Measurements from ENCODE around the gene KCTD12. TPM values are rescaled to one million over a fixed set of nuclear protein-coding genes. Genes with fewer than 3 reads are reported as not detected.

KCTD12 gene
- total and polyA plus RNA-seq, 2 donors (not counting 3 experiments of a cell fraction or from before 2014, with no cell fraction given), result 95.9 to 116 TPM

DNA sequence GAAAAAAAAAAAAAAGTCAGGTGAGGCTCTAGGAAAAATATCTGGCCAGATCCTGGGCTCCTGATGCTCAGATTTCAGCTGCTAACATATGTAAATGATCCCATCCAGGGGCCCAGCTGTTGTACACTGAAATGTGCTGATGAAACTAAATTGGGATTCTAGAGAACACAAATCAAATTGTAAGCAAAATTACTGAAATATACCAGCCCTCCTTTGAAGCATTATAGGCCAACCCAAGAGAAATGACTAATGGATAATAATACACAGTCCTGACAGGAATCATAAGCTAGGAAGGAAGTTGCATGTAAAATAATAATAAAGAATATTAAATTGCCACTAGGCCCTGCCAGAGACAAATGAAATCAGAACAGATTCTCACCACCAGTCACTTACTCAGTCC lies 17.8 kb downstream of the KCTD12 start:
- H3K4me1 ChIP-seq (ENCODE audit: control insufficient read depth, extremely low read depth, insufficient read depth, low read length), result peaks cover 49% of the 10 kb centered on the region
- DNase-seq (ENCODE audit: low read depth, low spot score), result peak; percentile 69
- no peak overlapping the region for H3K27ac ChIP-seq (ENCODE audit: insufficient read depth, low read depth, low read length)
- POLR2A ChIA-PET, result interaction anchor here (0.5 kb wide), 1 partner anchor 18 kb away, joined by 3 read pairs; no protein-coding TSS in a partner anchor
- BruUV-seq (replicated peaks), result no TSS peak
- no peaks in the 10 kb centered on the region for H3K27me3 ChIP-seq (ENCODE audit: control insufficient read depth in 2 of 2, insufficient read depth in 2 of 2, low read length in 2 of 2)
- no peaks in the 10 kb centered on the region for H4K20me1 ChIP-seq (replicated peaks; ENCODE audit: control insufficient read depth, extremely low read depth, insufficient read depth, low read length)
- H3K4me2 ChIP-seq (ENCODE audit: insufficient read depth, low read length), result peak overlapping the region; percentile 4
- H3K9me1 ChIP-seq (replicated peaks; ENCODE audit: control insufficient read depth, extremely low read depth, insufficient read depth, low read length), result no peaks in the 10 kb centered on the region
- H3K9ac ChIP-seq (replicated peaks; ENCODE audit: extremely low read depth, insufficient read depth, low read length), result no peak overlapping the region
- H3K79me2 ChIP-seq (ENCODE audit: control insufficient read depth, insufficient read depth, low read length), result no peaks in the 10 kb centered on the region
- H3K9me3 ChIP-seq (replicated peaks; ENCODE audit: control insufficient read depth, insufficient read depth, low read length), result no peaks in the 10 kb centered on the region
- CTCF ChIA-PET, result interaction anchor here (0.6 to 2.0 kb wide), 7 partner anchors 11 to 201 kb away, joined by 3 to 15 read pairs (median 4); partner anchors contain the start of gene KCTD12
- no peaks in the 10 kb centered on the region for H3K36me3 ChIP-seq (ENCODE audit: control insufficient read depth in 2 of 2, extremely low read depth in 1 of 2, insufficient read depth in 2 of 2, low read length in 2 of 2)
- TF ChIP-seq FOS (IDR thresholded peaks at IDR 0.05; ENCODE audit: borderline replicate concordance, insufficient read depth, low read length), result peak; percentile 14
- no peak for TF ChIP-seq POLR2A (IDR thresholded peaks at IDR 0.05; ENCODE audit: low read depth, low read length)
- no peak overlapping the region for H3K4me3 ChIP-seq (replicated peaks in 1 of 3; ENCODE audit: insufficient read depth in 1 of 3, low read depth in 1 of 3, low read length in 3 of 3)
- dilution Hi-C loops (cut with MboI; ENCODE audit: extremely low pct_ligation_motif_present, low sequenced_read_pairs), result no loop called here
- peak overlapping the region; percentile 36 for H2AFZ ChIP-seq (ENCODE audit: low read depth, low read length)
- FAIRE-seq, result no peak
- intact Hi-C loops (cut with micrococcal nuclease), result loop anchor here (1.0 kb wide), 1 partner anchor 11 kb away; no protein-coding TSS in a partner anchor

DNA sequence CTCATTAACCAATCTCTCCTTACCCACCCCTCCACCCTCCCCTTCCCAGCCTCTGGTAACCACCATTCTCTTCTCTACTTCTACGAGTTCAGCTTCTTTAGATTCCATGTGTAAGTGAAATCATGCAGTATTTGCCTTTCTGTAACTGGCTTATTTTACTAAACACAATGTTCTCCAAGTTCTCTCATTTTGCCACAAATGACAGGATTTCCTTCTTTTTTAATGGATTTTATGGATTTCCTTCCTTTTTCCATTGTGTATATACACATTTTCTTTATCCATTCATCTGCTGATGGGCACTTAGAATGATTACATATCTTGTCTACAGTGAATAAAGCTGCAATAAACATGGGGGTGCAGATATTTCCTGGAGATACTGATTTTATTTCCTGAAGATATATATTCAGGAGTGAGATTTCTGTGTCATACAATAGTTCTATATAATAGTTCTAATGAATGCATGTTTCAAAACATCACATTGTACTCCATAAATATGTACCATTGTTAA lies 20.2 kb downstream of the KCTD12 start:
- H3K9me1 ChIP-seq (replicated peaks; ENCODE audit: control insufficient read depth, extremely low read depth, insufficient read depth, low read length), result no peaks in the 10 kb centered on the region
- peak overlapping the region; percentile 12 for H3K27ac ChIP-seq (ENCODE audit: insufficient read depth, low read depth, low read length)
- dilution Hi-C loops (cut with MboI; ENCODE audit: extremely low pct_ligation_motif_present, low sequenced_read_pairs), result no loop called here
- no peak overlapping the region for H3K9ac ChIP-seq (replicated peaks; ENCODE audit: extremely low read depth, insufficient read depth, low read length)
- peaks cover 43% of the 10 kb centered on the region for H3K4me1 ChIP-seq (ENCODE audit: control insufficient read depth, extremely low read depth, insufficient read depth, low read length)
- no peaks in the 10 kb centered on the region for H4K20me1 ChIP-seq (replicated peaks; ENCODE audit: control insufficient read depth, extremely low read depth, insufficient read depth, low read length)
- no peaks in the 10 kb centered on the region for H3K79me2 ChIP-seq (ENCODE audit: control insufficient read depth, insufficient read depth, low read length)
- POLR2A ChIA-PET, result interaction anchor here (1.5 kb wide), 1 partner anchor 20 kb away, joined by 5 read pairs; the partner anchor contains the start of gene KCTD12
- CTCF ChIA-PET, result interaction anchor here (1.2 to 1.5 kb wide), 3 partner anchors 13 to 42 kb away, joined by 3 to 5 read pairs (median 3); no protein-coding TSS in a partner anchor
- DNase-seq (ENCODE audit: low read depth, low spot score), result peak; percentile 78
- no peaks in the 10 kb centered on the region for H3K27me3 ChIP-seq (ENCODE audit: control insufficient read depth in 2 of 2, insufficient read depth in 2 of 2, low read length in 2 of 2)
- no peaks in the 10 kb centered on the region for H3K9me3 ChIP-seq (replicated peaks; ENCODE audit: control insufficient read depth, insufficient read depth, low read length)
- H2AFZ ChIP-seq (ENCODE audit: low read depth, low read length), result peak overlapping the region; percentile 54
- no TSS peak for BruUV-seq (replicated peaks)
- H3K4me2 ChIP-seq (ENCODE audit: insufficient read depth, low read length), result peak overlapping the region; percentile 58
- intact Hi-C loops (cut with micrococcal nuclease), result no loop called here
- no peaks in the 10 kb centered on the region for H3K36me3 ChIP-seq (ENCODE audit: control insufficient read depth in 2 of 2, extremely low read depth in 1 of 2, insufficient read depth in 2 of 2, low read length in 2 of 2)
- no peak for TF ChIP-seq EZH2 (IDR thresholded peaks at IDR 0.05; ENCODE audit: borderline replicate concordance, low read depth, low read length, severe bottlenecking)
- TF ChIP-seq GATA2 (IDR thresholded peaks at IDR 0.05; ENCODE audit: insufficient read depth, insufficient read length, low read depth, low read length), result peak; percentile 77
- TF ChIP-seq, protein P1, sequence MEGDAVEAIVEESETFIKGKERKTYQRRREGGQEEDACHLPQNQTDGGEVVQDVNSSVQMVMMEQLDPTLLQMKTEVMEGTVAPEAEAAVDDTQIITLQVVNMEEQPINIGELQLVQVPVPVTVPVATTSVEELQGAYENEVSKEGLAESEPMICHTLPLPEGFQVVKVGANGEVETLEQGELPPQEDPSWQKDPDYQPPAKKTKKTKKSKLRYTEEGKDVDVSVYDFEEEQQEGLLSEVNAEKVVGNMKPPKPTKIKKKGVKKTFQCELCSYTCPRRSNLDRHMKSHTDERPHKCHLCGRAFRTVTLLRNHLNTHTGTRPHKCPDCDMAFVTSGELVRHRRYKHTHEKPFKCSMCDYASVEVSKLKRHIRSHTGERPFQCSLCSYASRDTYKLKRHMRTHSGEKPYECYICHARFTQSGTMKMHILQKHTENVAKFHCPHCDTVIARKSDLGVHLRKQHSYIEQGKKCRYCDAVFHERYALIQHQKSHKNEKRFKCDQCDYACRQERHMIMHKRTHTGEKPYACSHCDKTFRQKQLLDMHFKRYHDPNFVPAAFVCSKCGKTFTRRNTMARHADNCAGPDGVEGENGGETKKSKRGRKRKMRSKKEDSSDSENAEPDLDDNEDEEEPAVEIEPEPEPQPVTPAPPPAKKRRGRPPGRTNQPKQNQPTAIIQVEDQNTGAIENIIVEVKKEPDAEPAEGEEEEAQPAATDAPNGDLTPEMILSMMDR (IDR thresholded peaks at IDR 0.05; ENCODE audit: extremely low read depth in 1 of 2, insufficient read depth in 1 of 2, low read depth in 1 of 2, low read length in 2 of 2), result no peak
- H3K4me3 ChIP-seq (replicated peaks in 1 of 3; ENCODE audit: insufficient read depth in 1 of 3, low read depth in 1 of 3, low read length in 3 of 3), result no peak overlapping the region
- no peak for FAIRE-seq

All from endothelial cell of umbilical vein (primary cell).